ENCODE data around the gene HCK. TPM values are rescaled to one million over a fixed set of nuclear protein-coding genes. Genes with fewer than 3 reads are reported as not detected.

Gene HCK
- 10 to 100 TPM in 3 of 8 experiments, under 1 TPM in 5; 0.11 to 73.4 (median 0.56) TPM for total RNA-seq

GRCh38 chr20:32052090-32052777 lies at the start of gene HCK:
HCK (plus strand) TSS chr20:32052242.
- Histone ChIP-seq H3K27ac (no peak within 1 kb of the TSS), H3K4me1 (replicated peaks in 1 of 2) (no peaks in the 10 kb centered on the region), H3K4me3 (peak within 1 kb of the TSS in 1 of 5 donors; percentile 16)
- in situ Hi-C loops (cut with MboI; ENCODE audit: low pct_unique_long_range_greater_than_20kb in 2 of 9, low sequenced_read_pairs in 9 of 9, unreplicated experiment in 9 of 9) = loop anchor here in 1 of 9 experiments (25.0 kb wide), 1 partner anchor 90 kb away; the partner anchor contains the start of genes PDRG1 and XKR7
- WGBS, 10 experiments = 0 to 60% (median 20%) methylated on average over 1 to 5 of the region's 58 CpGs; no CpG with 5 or more reads in 6 of the 10 experiments
- ATAC-seq (replicated peaks in 6 of 8) = peak; percentile 42 to 78 (median 56)

- Histone ChIP-seq H3K27ac (no peak overlapping the region), H3K4me3 (no peak overlapping the region), H3K4me1 (replicated peaks in 1 of 2) (peaks cover 0 to 5% of the 10 kb centered on the region in 2 donors)
- no peak for ATAC-seq (replicated peaks in 6 of 8)
- WGBS, 10 experiments = 80% methylated on average over 1 of the region's 2 CpGs; no CpG with 5 or more reads in 9 of the 10 experiments
- in situ Hi-C loops (cut with MboI; ENCODE audit: low pct_unique_long_range_greater_than_20kb in 2 of 9, low sequenced_read_pairs in 9 of 9, unreplicated experiment in 9 of 9) = no loop called here
These were observed 48.7 kb upstream of the HCK start for GRCh38 chr20:32003325-32003724.

GRCh38 chr20:32004963-32005362 lies 47.1 kb upstream of the HCK start:
- ATAC-seq (replicated peaks in 6 of 8) = peak in 2 of 8 experiments; percentile 19 to 68
- Histone ChIP-seq H3K4me1 (replicated peaks in 1 of 2) (peaks cover 0 to 5% of the 10 kb centered on the region in 2 donors), H3K27ac (no peak overlapping the region), H3K4me3 (no peak overlapping the region)
- in situ Hi-C loops (cut with MboI; ENCODE audit: low pct_unique_long_range_greater_than_20kb in 2 of 9, low sequenced_read_pairs in 9 of 9, unreplicated experiment in 9 of 9) = no loop called here

GRCh38 chr20:32006053-32006452 lies 46.0 kb upstream of the HCK start:
- in situ Hi-C loops (cut with MboI; ENCODE audit: low pct_unique_long_range_greater_than_20kb in 2 of 9, low sequenced_read_pairs in 9 of 9, unreplicated experiment in 9 of 9) = no loop called here
- H3K27ac ChIP-seq = no peak overlapping the region
- no peak overlapping the region for H3K4me3 ChIP-seq
- H3K4me1 ChIP-seq (replicated peaks in 1 of 2) = peaks cover 0 to 5% of the 10 kb centered on the region in 2 donors
- 28 to 100% (median 90%) methylated on average over 1 to 4 of the region's 5 CpGs; no CpG with 5 or more reads in 1 of the 10 experiments for WGBS, 10 experiments
- ATAC-seq (replicated peaks in 6 of 8) = no peak

- in situ Hi-C loops (cut with MboI; ENCODE audit: low pct_unique_long_range_greater_than_20kb in 2 of 9, low sequenced_read_pairs in 9 of 9, unreplicated experiment in 9 of 9) = no loop called here
- 0 to 78% (median 44%) methylated on average over 1 to 8 of the region's 8 CpGs for WGBS, 10 experiments
- Histone ChIP-seq H3K4me1 (replicated peaks in 1 of 2) (peaks cover 0 to 5% of the 10 kb centered on the region in 2 donors), H3K4me3 (no peak overlapping the region), H3K27ac (peak overlapping the region in 1 of 2 donors; percentile 0)
- ATAC-seq (replicated peaks in 6 of 8) = peak in 6 of 8 experiments; percentile 15 to 91 (median 78)
These were observed 44.9 kb upstream of the HCK start for GRCh38 chr20:32006841-32007786.

GRCh38 chr20:32007787-32008616 lies 44.0 kb upstream of the HCK start:
- Histone ChIP-seq H3K4me1 (replicated peaks in 1 of 2) (peaks cover 0 to 5% of the 10 kb centered on the region in 2 donors), H3K4me3 (no peak overlapping the region), H3K27ac (peak overlapping the region in 1 of 2 donors; percentile 0)
- WGBS, 10 experiments = 0 to 83% (median 40%) methylated on average over 1 to 5 of the region's 10 CpGs; no CpG with 5 or more reads in 3 of the 10 experiments
- ATAC-seq (replicated peaks in 6 of 8) = peak in 7 of 8 experiments; percentile 17 to 73 (median 54)
- in situ Hi-C loops (cut with MboI; ENCODE audit: low pct_unique_long_range_greater_than_20kb in 2 of 9, low sequenced_read_pairs in 9 of 9, unreplicated experiment in 9 of 9) = no loop called here

- no peak overlapping the region for H3K4me3 ChIP-seq
- WGBS, 10 experiments = 10 to 100% (median 76%) methylated on average over 2 to 6 of the region's 7 CpGs; no CpG with 5 or more reads in 2 of the 10 experiments
- ATAC-seq (replicated peaks in 6 of 8) = no peak
- H3K4me1 ChIP-seq (replicated peaks in 1 of 2) = peaks cover 0 to 5% of the 10 kb centered on the region in 2 donors
- no peak overlapping the region for H3K27ac ChIP-seq
- in situ Hi-C loops (cut with MboI; ENCODE audit: low pct_unique_long_range_greater_than_20kb in 2 of 9, low sequenced_read_pairs in 9 of 9, unreplicated experiment in 9 of 9) = no loop called here
These were observed 42.5 kb upstream of the HCK start for GRCh38 chr20:32009564-32009963.

GRCh38 chr20:32010101-32010500 lies 41.9 kb upstream of the HCK start, which contains the start of gene CCM2L:
CCM2L (plus strand) TSS chr20:32010438; CDS start chr20:32010455, 17 bp downstream.
- in situ Hi-C loops (cut with MboI; ENCODE audit: low pct_unique_long_range_greater_than_20kb in 2 of 9, low sequenced_read_pairs in 9 of 9, unreplicated experiment in 9 of 9) = no loop called here
- no peak within 1 kb of the TSS for H3K4me3 ChIP-seq
- 50 to 100% (median 67%) methylated on average over 1 to 2 of the region's 2 CpGs; no CpG with 5 or more reads in 7 of the 10 experiments for WGBS, 10 experiments
- peaks cover 0 to 5% of the 10 kb centered on the region in 2 donors for H3K4me1 ChIP-seq (replicated peaks in 1 of 2)
- no peak within 1 kb of the TSS for H3K27ac ChIP-seq
- ATAC-seq (replicated peaks in 6 of 8) = no peak

- no peak for ATAC-seq (replicated peaks in 6 of 8)
- H3K4me1 ChIP-seq (replicated peaks in 1 of 2) = peaks cover 0 to 5% of the 10 kb centered on the region in 2 donors
- in situ Hi-C loops (cut with MboI; ENCODE audit: low pct_unique_long_range_greater_than_20kb in 2 of 9, low sequenced_read_pairs in 9 of 9, unreplicated experiment in 9 of 9) = no loop called here
- H3K27ac ChIP-seq = no peak overlapping the region
- 32% methylated on average over 3 of the region's 8 CpGs; no CpG with 5 or more reads in 9 of the 10 experiments for WGBS, 10 experiments
- H3K4me3 ChIP-seq = no peak overlapping the region
These were observed 41.4 kb upstream of the HCK start for GRCh38 chr20:32010666-32011065.

- no peak overlapping the region for H3K27ac ChIP-seq
- 7 to 80% (median 59%) methylated on average over 2 to 4 of the region's 5 CpGs; no CpG with 5 or more reads in 2 of the 10 experiments for WGBS, 10 experiments
- H3K4me1 ChIP-seq (replicated peaks in 1 of 2) = peaks cover 0 to 5% of the 10 kb centered on the region in 2 donors
- in situ Hi-C loops (cut with MboI; ENCODE audit: low pct_unique_long_range_greater_than_20kb in 2 of 9, low sequenced_read_pairs in 9 of 9, unreplicated experiment in 9 of 9) = no loop called here
- ATAC-seq (replicated peaks in 6 of 8) = peak in 3 of 8 experiments; percentile 58 to 89 (median 76)
- H3K4me3 ChIP-seq = no peak overlapping the region
These were observed 39.8 kb upstream of the HCK start for GRCh38 chr20:32012159-32012688.

- Histone ChIP-seq H3K27ac (no peak overlapping the region), H3K4me3 (no peak overlapping the region), H3K4me1 (replicated peaks in 1 of 2) (no peaks in the 10 kb centered on the region)
- in situ Hi-C loops (cut with MboI; ENCODE audit: low pct_unique_long_range_greater_than_20kb in 2 of 9, low sequenced_read_pairs in 9 of 9, unreplicated experiment in 9 of 9) = no loop called here
- no peak for ATAC-seq (replicated peaks in 6 of 8)
- WGBS, 10 experiments = 35 to 100% (median 80%) methylated on average over 1 to 6 of the region's 7 CpGs; no CpG with 5 or more reads in 3 of the 10 experiments
These were observed 38.7 kb upstream of the HCK start for GRCh38 chr20:32013326-32013725.

- ATAC-seq (replicated peaks in 6 of 8) = peak in 2 of 8 experiments; percentile 4 to 42
These were observed 34.3 kb upstream of the HCK start for GRCh38 chr20:32017711-32018251.

More at GRCh38 chr20:32017711-32018251, 34.3 kb upstream of the HCK start:
- 16 to 66% (median 49%) methylated on average over 1 to 7 of the region's 35 CpGs; no CpG with 5 or more reads in 4 of the 10 experiments for WGBS, 10 experiments
- in situ Hi-C loops (cut with MboI; ENCODE audit: low pct_unique_long_range_greater_than_20kb in 2 of 9, low sequenced_read_pairs in 9 of 9, unreplicated experiment in 9 of 9) = no loop called here
- H3K27ac ChIP-seq = no peak overlapping the region
- peak overlapping the region in 4 of 5 donors; percentile 37 to 49 (median 45) for H3K4me3 ChIP-seq
- peaks cover 2 to 6% of the 10 kb centered on the region in 2 donors for H3K4me1 ChIP-seq (replicated peaks in 1 of 2)

Data from motor neuron (in vitro differentiated cells).